Stimulated activated CD4-positive, alpha-beta T cell treated with anti-CD3 and anti-CD28 coated beads, TNF-alpha, amount 100 ng/mL, for 1 hour (primary cell): ENCODE measurements around the gene BPIFB2.

Source experiments
- DNase-seq, 3 donors: peaks; one replicate each; pipeline ENCODE4 v3.0.0-alpha.2; 2020; ENCODE audit warnings: low read depth in 3 of 3, low spot score in 1 of 3

Gene BPIFB2

GRCh38 chr20:33067806-33068205 is 60.3 kb downstream of the BPIFB2 start:
- no peak for DNase-seq

GRCh38 chr20:33068251-33068939 is 60.9 kb downstream of the BPIFB2 start:
- no peak for DNase-seq

- no peak for DNase-seq
Measured at GRCh38 chr20:33069673-33070072, 62.2 kb downstream of the BPIFB2 start.

- DNase-seq = no peak
Measured at GRCh38 chr20:33070111-33071053, 62.9 kb downstream of the BPIFB2 start.

- no peak for DNase-seq
Measured at GRCh38 chr20:33071198-33071597, 63.7 kb downstream of the BPIFB2 start.

DNA sequence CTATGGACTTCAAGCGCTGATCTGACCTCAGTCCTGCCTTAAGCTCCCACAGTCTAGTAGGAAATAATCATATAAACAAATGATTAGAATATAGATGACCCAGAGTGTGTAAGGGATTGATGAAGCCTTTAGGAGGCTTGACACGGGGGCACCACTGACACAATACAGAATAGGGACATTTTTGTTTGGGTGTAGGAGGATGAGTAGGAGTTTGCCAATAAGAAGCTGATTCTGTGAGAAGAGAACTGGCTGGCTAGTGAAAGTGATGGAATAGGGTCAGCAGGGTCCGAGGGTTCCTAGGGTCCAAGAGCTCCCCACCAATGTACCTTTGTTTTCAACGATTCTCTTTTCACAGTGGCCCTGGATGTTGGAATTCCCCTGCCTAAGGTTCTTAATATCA is 64.9 kb downstream of the BPIFB2 start:
- no peak for DNase-seq

DNA sequence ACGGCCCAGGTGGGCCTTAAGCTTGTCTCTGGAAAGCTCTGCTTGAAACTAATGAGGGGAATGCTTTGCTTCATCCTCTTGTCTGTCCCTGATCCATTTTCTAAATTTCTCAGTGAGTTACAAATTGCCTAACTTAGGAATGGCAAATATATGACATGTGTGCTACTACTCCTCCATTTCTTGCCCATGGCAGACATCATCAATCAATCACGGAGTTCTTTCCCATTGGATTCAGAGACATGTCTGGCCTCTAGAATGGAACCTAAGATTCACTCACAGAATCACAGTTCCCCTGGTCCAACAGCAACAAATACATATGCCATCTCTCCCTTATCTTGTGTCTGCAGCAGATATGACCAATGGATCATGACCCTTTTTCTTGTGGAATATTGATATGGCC is 65.3 kb downstream of the BPIFB2 start:
- DNase-seq = no peak
